GM21515 (cell line): ENCODE results near the gene SAMD3.
"Not testable (repeated sequence)": the region's sequence is repeated elsewhere in the genome, so short reads cannot be mapped to it uniquely, and the experiment has no call there.

Source experiments
- ATAC-seq: cut with Tn5 transposase; IDR thresholded peaks from one replicate; pipeline ENCODE4 v1.9.1; 2021; ENCODE audit not compliant: unreplicated experiment

Gene SAMD3

GRCh38 chr6:130212215-130212874 lies 10.4 kb downstream of the SAMD3 start:
- no peak for ATAC-seq

GRCh38 chr6:130211691-130212090 lies 11.1 kb downstream of the SAMD3 start:
- ATAC-seq, result no peak

- ATAC-seq, result no peak
Observed at GRCh38 chr6:130207979-130208649, 14.6 kb downstream of the SAMD3 start.

DNA sequence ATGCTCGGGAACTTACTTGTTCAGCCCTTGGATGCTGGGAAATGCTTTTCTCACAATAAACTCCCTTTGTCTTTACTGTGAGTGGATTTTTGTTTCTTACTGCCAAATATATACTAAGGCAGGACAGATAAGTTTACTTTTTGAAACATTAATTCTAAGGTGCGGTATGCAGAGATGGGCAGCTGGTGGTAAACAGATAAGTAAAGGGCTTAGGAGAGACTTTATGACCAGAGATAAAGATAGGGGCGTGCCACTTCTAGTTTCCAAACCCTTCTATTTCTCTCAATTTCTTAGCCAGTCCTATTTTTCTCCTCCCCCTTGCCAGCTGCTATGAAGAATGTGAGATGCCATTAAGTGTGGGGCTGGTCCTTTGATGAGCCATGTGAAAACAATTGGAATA lies 16.3 kb downstream of the SAMD3 start:
- ATAC-seq, result no peak

DNA sequence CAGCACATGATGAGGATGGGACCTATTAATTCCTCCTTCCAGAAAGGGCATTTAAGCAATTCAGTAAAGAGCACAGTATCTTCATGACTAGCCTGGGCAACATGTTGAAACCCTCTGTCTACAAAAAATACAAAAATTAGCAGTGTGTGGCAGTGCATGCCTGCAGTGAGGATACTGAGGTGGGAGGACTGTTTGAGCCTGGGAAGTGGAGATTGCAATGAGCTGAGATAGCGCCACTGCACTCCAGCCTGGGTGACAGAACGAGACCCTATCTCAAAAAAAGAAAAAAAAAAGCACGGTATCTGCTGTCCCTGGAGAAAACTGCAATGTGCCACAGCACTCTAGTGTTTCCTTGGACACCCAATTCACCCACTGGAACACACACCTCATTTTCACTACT lies 18.4 kb downstream of the SAMD3 start:
- no peak for ATAC-seq

DNA sequence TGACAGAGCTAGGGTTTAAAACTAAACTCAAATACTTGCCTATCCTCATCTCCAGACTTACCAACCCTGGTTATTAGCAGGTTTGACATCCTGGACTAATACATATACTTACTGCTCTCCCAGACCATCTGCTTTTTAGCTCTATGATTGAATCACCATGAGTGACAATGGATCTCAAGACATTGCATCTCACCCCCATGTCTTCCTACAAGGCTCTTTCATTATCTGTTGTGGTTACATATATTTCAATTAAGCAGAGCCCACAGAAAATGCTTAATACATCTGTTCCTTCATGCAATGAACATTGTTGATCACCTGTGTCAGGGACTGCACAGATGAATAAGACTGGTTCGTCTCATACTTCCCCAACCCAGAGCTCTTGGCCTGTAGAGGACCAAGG lies 19.4 kb downstream of the SAMD3 start:
- no peak for ATAC-seq

GRCh38 chr6:130202782-130203181 lies 20.0 kb downstream of the SAMD3 start:
- peak; percentile 74 for ATAC-seq

DNA sequence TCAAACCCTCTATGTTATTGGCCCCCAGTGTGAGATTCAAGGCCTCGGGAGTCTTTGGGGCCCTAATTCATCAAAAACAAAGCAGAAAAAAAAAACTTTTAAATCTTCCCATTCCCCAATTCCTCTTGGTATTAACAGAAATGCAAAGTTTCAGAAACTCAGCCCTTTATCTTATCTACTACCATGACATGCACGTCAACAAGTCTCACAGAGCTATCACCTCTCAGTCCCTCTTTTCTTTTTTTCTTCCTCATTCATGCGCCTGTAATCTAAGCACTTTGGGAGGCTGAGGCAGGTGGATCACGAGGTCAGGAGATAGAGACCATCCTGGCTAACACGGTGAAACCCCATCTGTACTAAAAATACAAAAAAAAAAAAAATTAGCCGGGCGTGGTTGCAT lies 22.7 kb downstream of the SAMD3 start:
- no peak for ATAC-seq

GRCh38 chr6:130198483-130199035 lies 24.2 kb downstream of the SAMD3 start:
- no peak for ATAC-seq

DNA sequence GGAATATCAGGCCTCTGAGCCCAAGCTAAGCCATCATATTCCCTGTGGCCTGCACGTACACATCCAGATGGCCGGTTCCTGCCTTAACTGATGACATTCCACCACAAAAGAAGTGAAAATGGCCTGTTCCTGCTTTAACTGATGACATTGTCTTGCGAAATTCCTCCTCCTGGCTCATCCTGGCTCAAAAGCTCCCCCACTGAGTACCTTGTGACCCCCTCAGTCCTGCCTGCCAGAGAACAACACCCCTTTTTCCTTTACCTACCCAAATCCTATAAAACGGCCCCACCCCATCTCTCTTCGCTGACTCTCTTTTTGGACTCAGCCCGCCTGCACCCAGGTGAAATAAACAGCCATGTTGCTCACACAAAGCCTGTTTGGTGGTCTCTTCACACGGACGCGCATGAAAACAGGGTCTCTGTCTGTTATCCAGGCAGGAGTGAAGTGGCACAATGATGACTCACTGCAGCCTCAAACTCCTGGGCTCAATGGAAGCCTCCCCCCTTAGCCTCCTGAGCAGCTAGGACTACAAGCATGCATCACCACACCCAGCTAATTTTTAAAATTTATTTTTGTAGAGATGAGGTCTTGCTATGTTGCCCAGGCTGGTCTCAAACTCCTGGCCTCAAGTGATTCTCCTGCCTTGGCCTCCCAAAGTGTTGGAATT lies 24.8 kb downstream of the SAMD3 start:
- ATAC-seq, result not testable (repeated sequence)

- ATAC-seq, result not testable (repeated sequence)
Observed at GRCh38 chr6:130194434-130194833, 28.3 kb downstream of the SAMD3 start.

- ATAC-seq, result no peak
Observed at GRCh38 chr6:130190701-130191690, 31.8 kb downstream of the SAMD3 start.

GRCh38 chr6:130189531-130190397 lies 33.0 kb downstream of the SAMD3 start:
- no peak for ATAC-seq

DNA sequence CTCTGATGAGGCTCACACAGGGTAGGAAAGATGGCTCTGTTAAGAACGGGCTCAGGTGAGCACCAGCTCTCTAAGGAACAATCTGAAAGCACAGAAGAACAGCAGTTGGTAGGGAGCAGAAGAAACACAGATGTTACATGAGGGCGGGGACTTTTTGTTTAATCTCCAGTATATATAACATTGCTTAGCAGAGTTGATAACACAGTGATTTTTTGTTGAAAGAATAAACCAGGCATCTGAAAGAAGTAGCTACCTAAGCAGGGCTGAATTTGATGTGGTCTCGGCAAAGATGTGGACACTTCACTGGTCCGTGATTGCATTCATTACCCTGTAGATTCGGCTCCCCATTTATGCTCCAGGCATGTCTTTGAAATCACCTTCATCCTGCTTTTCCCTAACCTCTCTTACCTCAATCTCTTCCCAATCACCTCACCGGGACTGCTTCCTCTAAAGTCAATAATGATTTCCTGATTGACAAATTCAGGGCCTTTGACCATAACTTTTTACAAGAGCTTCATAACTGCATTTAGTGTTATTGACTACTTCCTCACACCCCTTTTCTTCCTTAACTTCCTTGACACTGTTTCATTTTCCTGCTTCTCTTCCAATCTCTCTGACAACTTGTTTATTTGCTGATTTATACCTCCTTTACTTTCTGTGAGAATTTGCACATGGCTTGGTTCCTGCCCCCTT lies 34.4 kb downstream of the SAMD3 start:
- ATAC-seq, result no peak

DNA sequence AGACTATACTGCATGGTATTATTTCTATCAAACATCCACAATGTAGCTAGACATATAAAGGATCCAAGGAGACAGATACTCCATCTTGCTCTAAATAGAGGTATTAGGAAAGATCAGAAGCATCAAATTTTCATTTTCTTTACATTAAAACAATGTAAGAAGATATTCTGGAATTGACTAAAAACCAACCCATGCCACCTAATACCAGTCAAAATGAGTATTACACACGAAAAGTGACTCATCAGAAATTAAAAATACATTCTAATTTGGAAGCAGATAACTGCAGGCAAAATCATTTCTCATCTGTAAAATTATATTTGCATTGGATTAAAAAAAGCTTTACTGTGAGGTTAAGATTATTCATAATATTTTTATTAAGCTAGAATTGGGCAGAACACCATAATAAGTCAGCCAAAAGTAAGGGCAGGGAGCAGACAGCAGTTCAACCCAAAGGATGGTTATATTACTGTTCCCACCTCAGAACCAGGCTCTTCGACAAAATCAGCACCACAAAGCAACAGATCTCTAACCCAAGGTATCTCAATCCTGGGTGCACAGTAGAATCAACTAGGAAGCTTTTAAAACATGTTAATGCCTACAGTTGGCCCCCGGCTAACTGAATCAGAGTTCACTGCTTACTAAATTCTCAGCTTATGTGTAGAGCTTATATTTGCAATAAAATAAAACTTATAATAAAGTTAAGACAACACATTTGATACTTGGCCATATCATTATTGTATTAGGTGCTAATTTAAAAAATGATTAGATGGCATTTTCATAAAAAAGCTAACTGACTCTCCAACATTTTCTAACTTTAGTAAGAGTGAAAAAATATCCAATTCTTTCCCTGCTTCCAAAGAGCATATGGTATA lies 35.2 kb downstream of the SAMD3 start:
- ATAC-seq, result no peak

GRCh38 chr6:130185658-130186057 lies 37.1 kb downstream of the SAMD3 start:
- no peak for ATAC-seq

DNA sequence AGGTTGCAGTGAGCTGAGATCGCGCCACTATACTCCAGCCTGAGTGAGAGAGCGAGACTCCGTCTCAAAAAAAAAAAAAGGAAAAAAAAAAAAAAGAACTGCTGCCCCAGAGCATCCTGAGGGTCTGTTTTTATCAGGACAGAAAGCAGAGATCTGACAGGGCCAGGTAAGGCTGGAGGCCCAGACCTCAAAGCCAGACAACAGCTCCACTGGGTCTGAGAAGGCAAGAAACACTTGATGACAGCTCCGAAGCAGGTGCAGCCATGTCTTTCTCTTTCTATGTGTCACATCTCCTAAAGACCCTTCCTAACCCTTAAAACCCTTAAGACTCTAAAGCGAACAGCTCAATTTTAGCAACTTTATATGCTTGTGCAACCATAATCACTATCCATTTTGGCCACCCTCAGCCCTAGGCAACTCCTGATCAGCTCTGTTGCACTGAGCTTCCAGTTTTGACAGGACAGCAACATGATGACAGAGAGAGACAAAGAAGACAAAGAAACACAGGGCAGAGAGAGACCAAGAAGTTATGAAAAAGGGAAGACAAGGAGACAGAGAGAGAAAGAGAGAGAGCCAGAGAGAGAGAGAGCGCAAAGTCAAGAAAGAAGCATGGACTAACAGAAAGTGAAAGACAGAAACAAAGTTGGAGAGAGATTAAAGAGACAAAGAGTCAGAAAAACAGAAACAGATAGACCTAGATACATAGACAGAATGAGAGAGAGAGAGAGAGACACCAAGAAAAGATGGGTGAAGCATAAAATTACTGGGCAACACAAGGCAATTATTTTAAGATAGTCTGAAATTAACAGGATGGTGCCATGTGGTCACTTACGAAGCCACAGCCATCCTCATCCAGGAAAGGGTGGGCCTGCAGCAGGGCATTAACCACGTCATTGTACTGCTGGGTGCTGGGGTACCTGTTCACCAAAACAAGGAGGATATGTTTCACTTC lies 39.2 kb downstream of the SAMD3 start:
- ATAC-seq, result no peak
